Suprapubic skin (tissue), 4 donors: ENCODE results near the gene LARGE1.

Source experiments
- POLR2A ChIP-seq, 2 donors: fragments of 450-650 bp; IDR thresholded peaks; one replicate each; pipeline ENCODE4 v1.6.1; 2017; ENCODE audit warnings: antibody characterized with exemption in 2 of 2, mild to moderate bottlenecking in 2 of 2, moderate library complexity in 2 of 2
- POLR2AphosphoS5 ChIP-seq, 3 donors: sonication (generic); formaldehyde crosslinking; IDR thresholded peaks; one replicate each; pipeline ENCODE4 v1.6.1; 2017; ENCODE audit warnings: antibody characterized with exemption in 3 of 3
- TF ChIP-seq, protein P1 (sequence below), 2 donors: fragments of 200-600 bp in 1 of 2; fragments of 450-650 bp in 1 of 2; sonication (generic) in 1 of 2; IDR thresholded peaks; one replicate each; pipeline ENCODE4 v1.5.1; 2016 to 2019; ENCODE audit warnings: antibody characterized with exemption in 2 of 2, mild to moderate bottlenecking in 1 of 2, moderate library complexity in 1 of 2

GRCh38 chr22:33825761-33826160 lies 94.5 kb downstream of the LARGE1 start:
- TF ChIP-seq, protein P1, sequence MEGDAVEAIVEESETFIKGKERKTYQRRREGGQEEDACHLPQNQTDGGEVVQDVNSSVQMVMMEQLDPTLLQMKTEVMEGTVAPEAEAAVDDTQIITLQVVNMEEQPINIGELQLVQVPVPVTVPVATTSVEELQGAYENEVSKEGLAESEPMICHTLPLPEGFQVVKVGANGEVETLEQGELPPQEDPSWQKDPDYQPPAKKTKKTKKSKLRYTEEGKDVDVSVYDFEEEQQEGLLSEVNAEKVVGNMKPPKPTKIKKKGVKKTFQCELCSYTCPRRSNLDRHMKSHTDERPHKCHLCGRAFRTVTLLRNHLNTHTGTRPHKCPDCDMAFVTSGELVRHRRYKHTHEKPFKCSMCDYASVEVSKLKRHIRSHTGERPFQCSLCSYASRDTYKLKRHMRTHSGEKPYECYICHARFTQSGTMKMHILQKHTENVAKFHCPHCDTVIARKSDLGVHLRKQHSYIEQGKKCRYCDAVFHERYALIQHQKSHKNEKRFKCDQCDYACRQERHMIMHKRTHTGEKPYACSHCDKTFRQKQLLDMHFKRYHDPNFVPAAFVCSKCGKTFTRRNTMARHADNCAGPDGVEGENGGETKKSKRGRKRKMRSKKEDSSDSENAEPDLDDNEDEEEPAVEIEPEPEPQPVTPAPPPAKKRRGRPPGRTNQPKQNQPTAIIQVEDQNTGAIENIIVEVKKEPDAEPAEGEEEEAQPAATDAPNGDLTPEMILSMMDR (IDR thresholded peaks at IDR 0.05) = no peak
- TF ChIP-seq POLR2A (IDR thresholded peaks at IDR 0.05) (no peak), POLR2AphosphoS5 (IDR thresholded peaks at IDR 0.05) (no peak)
